ENCODE data around the gene C5orf58. TPM values are rescaled to one million over a fixed set of nuclear protein-coding genes. Genes with fewer than 3 reads are reported as not detected.

Gene C5orf58
- total and polyA plus RNA-seq, 10 of the 15 experiments (the other 5 are each of a cell fraction or from before 2014, with no cell fraction given), result 0.13 to 0.27 (median 0.26) TPM; not detected in 7

- peaks cover 4 to 6% of the 10 kb centered on the region in 2 experiments; a peak in 3 of 4 replicates for H3K36me3 ChIP-seq (ENCODE audit: control insufficient read depth in 2 of 2, insufficient read depth in 2 of 2, low read length in 1 of 2)
- intact Hi-C loops (cut with micrococcal nuclease; ENCODE audit: unreplicated experiment), result no loop called here
- no peak overlapping the region for H3K9ac ChIP-seq (ENCODE audit: control insufficient read depth, insufficient read depth, low read length)
- H2AFZ ChIP-seq (ENCODE audit: control insufficient read depth, low read depth, low read length), result no peak overlapping the region
- WGBS (ENCODE audit: insufficient coverage, insufficient replicate concordance, low lambda C conversion rate, missing lambda C conversion rate), result 96% methylated on average over 3 of the region's 3 CpGs
- H4K20me1 ChIP-seq (ENCODE audit: control insufficient read depth, insufficient read depth), result no peaks in the 10 kb centered on the region
- ChIA-PET CTCF (interaction anchor here (0.8 to 2.1 kb wide), 5 partner anchors 13 to 174 kb away, joined by 4 to 11 read pairs (median 4); no protein-coding TSS in a partner anchor), RAD21 (ENCODE audit: unreplicated experiment) (no interaction called here), POLR2A (no interaction called here), SMC1A (ENCODE audit: uncharacterized antibody, unreplicated experiment) (interaction anchor here (1.2 to 1.3 kb wide), 2 partner anchors 14 to 86 kb away, joined by 4 read pairs; no protein-coding TSS in a partner anchor)
- H3K79me2 ChIP-seq (ENCODE audit: control insufficient read depth, insufficient read depth, low read length), result no peaks in the 10 kb centered on the region
- FAIRE-seq (no peak), ATAC-seq (no peak), DNase-seq (ENCODE audit: low read depth, low spot score) (no peak)
- no TSS peak for BruUV-seq (replicated peaks)
- no peaks in the 10 kb centered on the region for H3K4me1 ChIP-seq (ENCODE audit: control insufficient read depth, insufficient read depth, low read length)
- H3K4me3 ChIP-seq, result no peak overlapping the region
- no peaks in the 10 kb centered on the region for H3K9me3 ChIP-seq (replicated peaks; ENCODE audit: control insufficient read depth, insufficient read depth, low read length)
- H3K27ac ChIP-seq (ENCODE audit: control insufficient read depth, insufficient read depth), result no peak overlapping the region
- H3K27me3 ChIP-seq (replicated peaks in 1 of 2; ENCODE audit: control insufficient read depth in 2 of 2, insufficient read depth in 2 of 2, low read length in 1 of 2), result no peaks in the 10 kb centered on the region
- in situ Hi-C loops (cut with MboI), result no loop called here
- H3K4me2 ChIP-seq (ENCODE audit: control insufficient read depth, insufficient read depth), result no peak overlapping the region
- TF ChIP-seq NRF1 (conservative IDR thresholded peaks at IDR 0.05; ENCODE audit: low read depth, low read length), result no peak
- TF ChIP-seq TCF3 (IDR thresholded peaks at IDR 0.05; ENCODE audit: borderline replicate concordance, insufficient read depth, low read depth, low read length), result no peak
- no peak for TF ChIP-seq MEF2A (IDR thresholded peaks at IDR 0.05; ENCODE audit: insufficient read depth, low read depth, low read length)
- TF ChIP-seq PML (IDR thresholded peaks at IDR 0.05; ENCODE audit: low read length), result no peak
- no peak for TF ChIP-seq SP1 (IDR thresholded peaks at IDR 0.05; ENCODE audit: low read depth, low read length)
- TF ChIP-seq ZNF622 (IDR thresholded peaks at IDR 0.05), result no peak
- TF ChIP-seq CHD1 (IDR thresholded peaks at IDR 0.05; ENCODE audit: low read depth, low read length), result no peak
- TF ChIP-seq HSF1 (IDR thresholded peaks at IDR 0.05; ENCODE audit: low read depth, low read length), result no peak
- TF ChIP-seq SPI1 (IDR thresholded peaks at IDR 0.05; ENCODE audit: borderline replicate concordance, insufficient read depth, low read depth, low read length), result no peak
- no peak for TF ChIP-seq CBX3 (IDR thresholded peaks at IDR 0.05; ENCODE audit: borderline replicate concordance, low read depth)
- no peak for TF ChIP-seq POU2F2 (IDR thresholded peaks at IDR 0.05; ENCODE audit: borderline replicate concordance, low read depth, low read length)
Observed at GRCh38 chr5:170252109-170252508, 19.3 kb downstream of the C5orf58 start.

Measured in GM12878 (cell line).